Right atrium auricular region (tissue), 2 donors: ENCODE measurements around the gene SUCO. TPM values are rescaled to one million over a fixed set of nuclear protein-coding genes. Genes with fewer than 3 reads are reported as not detected.
"Not testable (repeated sequence)": the region's sequence is repeated elsewhere in the genome, so short reads cannot be mapped to it uniquely, and the experiment has no call there.

Experiments
- DNase-seq: peaks from one replicate; pipeline ENCODE4 v3.0.0-alpha.2; 2019; ENCODE audit warnings: low spot score
- H3K27ac ChIP-seq, 2 donors: fragments of 200-600 bp; sonication (generic); 1 replicate in 1 of 2; 2 replicates in 1 of 2; pipeline ENCODE4 v1.5.1; 2016 to 2019
- H3K27me3 ChIP-seq, 2 donors: fragments of 200-600 bp; sonication (generic); one replicate each; pipeline versions ENCODE4 v1.5.1 to v1.6.0; 2017 to 2019
- H3K36me3 ChIP-seq: fragments of 200-600 bp; sonication (generic); one replicate; pipeline ENCODE4 v1.5.1; 2016
- H3K4me1 ChIP-seq, 2 donors: fragments of 200-600 bp; sonication (generic); one replicate each; pipeline versions ENCODE4 v1.5.1 to v1.6.0; 2017 to 2019
- H3K4me3 ChIP-seq, 2 donors: fragments of 200-600 bp; sonication (generic); 1 replicate in 1 of 2; 2 replicates in 1 of 2; pipeline ENCODE4 v1.5.1; 2017 to 2019; ENCODE audit warnings: mild to moderate bottlenecking in 1 of 2, moderate library complexity in 1 of 2
- H3K9me3 ChIP-seq, 2 donors: fragments of 200-600 bp; sonication (generic); one replicate each; pipeline ENCODE4 v1.5.1; 2019
- total RNA-seq, 2 donors: library from RNA; depleted of rRNA; stranded (reverse); fragments of >200 nt; gene quantifications; one replicate each; pipeline ENCODE4 v1.1.0, GENCODE V29; 2016
- TF ChIP-seq, protein P1 (sequence below), 2 donors: fragments of 200-600 bp; sonication (generic); IDR thresholded peaks; one replicate each; pipeline ENCODE4 v1.5.1; 2019; ENCODE audit warnings: antibody characterized with exemption in 2 of 2

SUCO gene
- total RNA-seq, 2 donors from 2014 or later: 19.1 to 29.1 TPM

DNA sequence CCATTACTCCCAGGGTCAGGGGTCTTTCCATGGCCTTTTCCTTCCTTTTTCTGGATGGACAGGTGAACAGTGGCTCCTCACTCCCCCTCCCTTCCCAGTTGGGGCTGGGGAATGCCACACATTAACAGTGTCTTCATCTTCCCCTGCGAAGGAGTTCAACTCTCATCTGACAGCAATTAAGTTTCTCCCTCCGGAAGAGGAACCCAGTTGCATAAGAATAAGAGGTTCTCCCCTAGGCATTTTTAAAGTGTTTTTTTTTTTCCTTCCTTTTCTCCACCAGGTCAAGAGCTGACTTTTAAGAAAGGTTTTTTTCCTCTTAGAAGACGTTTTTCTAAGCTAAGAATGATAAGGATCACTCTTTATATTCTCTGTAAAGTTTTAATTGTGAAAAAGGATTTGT lies 83.7 kb downstream of the SUCO start:
- Histone ChIP-seq H3K27me3 (no peaks in the 10 kb centered on the region), H3K4me3 (no peak overlapping the region), H3K9me3 (peaks cover 0 to 24% of the 10 kb centered on the region in 2 donors), H3K4me1 (no peaks in the 10 kb centered on the region), H3K36me3 (no peaks in the 10 kb centered on the region), H3K27ac (no peak overlapping the region)
- TF ChIP-seq, protein P1, sequence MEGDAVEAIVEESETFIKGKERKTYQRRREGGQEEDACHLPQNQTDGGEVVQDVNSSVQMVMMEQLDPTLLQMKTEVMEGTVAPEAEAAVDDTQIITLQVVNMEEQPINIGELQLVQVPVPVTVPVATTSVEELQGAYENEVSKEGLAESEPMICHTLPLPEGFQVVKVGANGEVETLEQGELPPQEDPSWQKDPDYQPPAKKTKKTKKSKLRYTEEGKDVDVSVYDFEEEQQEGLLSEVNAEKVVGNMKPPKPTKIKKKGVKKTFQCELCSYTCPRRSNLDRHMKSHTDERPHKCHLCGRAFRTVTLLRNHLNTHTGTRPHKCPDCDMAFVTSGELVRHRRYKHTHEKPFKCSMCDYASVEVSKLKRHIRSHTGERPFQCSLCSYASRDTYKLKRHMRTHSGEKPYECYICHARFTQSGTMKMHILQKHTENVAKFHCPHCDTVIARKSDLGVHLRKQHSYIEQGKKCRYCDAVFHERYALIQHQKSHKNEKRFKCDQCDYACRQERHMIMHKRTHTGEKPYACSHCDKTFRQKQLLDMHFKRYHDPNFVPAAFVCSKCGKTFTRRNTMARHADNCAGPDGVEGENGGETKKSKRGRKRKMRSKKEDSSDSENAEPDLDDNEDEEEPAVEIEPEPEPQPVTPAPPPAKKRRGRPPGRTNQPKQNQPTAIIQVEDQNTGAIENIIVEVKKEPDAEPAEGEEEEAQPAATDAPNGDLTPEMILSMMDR (IDR thresholded peaks at IDR 0.05): no peak
- no peak for DNase-seq

DNA sequence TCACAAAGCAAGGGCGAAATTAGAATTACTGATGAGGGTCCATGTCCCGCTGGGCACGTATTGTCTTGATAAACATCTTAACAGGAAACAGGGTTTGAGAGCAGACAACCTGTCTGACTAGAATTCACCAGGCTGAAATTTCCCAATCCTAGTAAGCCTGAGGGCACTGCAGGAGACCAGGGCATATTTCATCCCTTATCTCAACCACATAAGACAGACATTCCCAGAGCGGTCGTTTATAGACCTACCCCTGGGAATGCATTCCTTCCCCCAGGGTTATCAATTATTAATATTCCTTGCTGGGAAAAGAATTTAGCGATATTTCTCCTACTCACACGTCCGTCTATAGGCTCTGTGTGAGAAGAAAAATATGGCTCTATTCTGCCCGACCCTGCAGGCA lies 87.7 kb downstream of the SUCO start:
- H3K9me3 ChIP-seq: peaks cover 0 to 25% of the 10 kb centered on the region in 2 donors
- not testable (repeated sequence) for H3K4me1 ChIP-seq, H3K4me3 ChIP-seq

DNA sequence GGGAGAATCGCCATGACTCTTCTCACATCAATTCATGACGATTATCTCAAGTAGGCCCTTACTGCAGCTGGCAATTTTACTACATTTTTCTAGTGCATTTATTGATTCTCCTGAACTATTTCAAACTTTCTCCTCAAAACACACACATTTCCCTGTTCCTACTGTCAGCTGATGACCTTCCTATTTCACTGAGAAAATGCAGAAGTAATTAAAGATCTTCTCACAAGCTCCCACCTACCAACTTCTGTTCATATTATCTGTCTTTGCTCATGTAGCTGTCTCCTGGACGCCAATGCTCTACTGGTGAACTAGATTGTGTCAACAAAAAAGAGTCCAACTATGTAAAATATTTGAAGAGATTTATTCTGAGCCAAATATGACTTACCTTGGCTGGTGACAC lies 89.6 kb downstream of the SUCO start:
- peaks cover 0 to 25% of the 10 kb centered on the region in 2 donors for H3K9me3 ChIP-seq
- no peak overlapping the region for H3K27ac ChIP-seq
- TF ChIP-seq, protein P1 (IDR thresholded peaks at IDR 0.05): no peak
- no peaks in the 10 kb centered on the region for H3K27me3 ChIP-seq
- H3K4me1 ChIP-seq: no peaks in the 10 kb centered on the region
- DNase-seq: no peak
- no peaks in the 10 kb centered on the region for H3K36me3 ChIP-seq
- H3K4me3 ChIP-seq: no peak overlapping the region

More for the DNA sequence above, 87.7 kb downstream of the SUCO start:
- H3K27me3 ChIP-seq, H3K27ac ChIP-seq, H3K36me3 ChIP-seq, DNase-seq: not testable (repeated sequence)

DNA sequence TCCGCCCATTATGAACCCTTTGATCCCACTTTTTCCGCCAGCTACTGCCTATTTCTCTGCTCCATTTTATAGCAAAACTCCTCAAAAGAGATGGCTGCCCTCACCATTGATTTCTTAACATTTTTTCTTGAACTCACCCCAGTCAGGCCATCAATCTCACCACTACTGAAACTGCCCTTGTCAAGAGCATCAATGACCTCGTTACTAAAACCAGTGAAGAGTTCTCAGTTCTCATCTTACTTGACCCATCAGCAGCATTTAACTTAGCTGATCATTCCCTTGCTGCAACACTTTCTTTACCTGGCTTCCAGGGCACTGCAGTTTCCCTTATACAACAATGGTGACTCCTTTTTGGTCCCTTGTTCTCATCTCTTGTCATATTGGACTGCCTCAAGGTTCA lies 90.8 kb downstream of the SUCO start:
- H3K36me3 ChIP-seq: no peaks in the 10 kb centered on the region
- peaks cover 0 to 21% of the 10 kb centered on the region in 2 donors for H3K9me3 ChIP-seq
- no peaks in the 10 kb centered on the region for H3K4me1 ChIP-seq
- no peak for DNase-seq
- H3K27ac ChIP-seq: no peak overlapping the region
- no peaks in the 10 kb centered on the region for H3K27me3 ChIP-seq
- H3K4me3 ChIP-seq: no peak overlapping the region
- TF ChIP-seq, protein P1 (IDR thresholded peaks at IDR 0.05): no peak

DNA sequence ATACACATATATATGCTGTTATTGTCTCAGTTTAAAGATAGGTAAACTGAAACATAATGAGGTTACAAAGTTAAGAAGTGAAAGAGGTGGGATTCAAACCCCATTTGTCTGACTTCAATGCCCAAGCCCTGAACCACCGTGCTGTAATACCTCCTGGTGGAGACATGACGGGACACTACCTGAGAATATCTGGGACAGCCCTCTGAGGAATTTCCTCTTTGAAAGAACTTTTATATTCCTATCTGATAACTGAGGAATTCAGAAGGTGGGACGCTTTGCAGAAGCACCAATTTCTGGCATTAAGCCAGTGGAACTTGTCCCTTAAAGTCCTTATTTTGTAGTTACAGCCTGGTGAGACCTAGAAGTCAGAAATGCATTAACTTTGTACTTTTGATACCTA lies 93.9 kb downstream of the SUCO start:
- TF ChIP-seq, protein P1 (IDR thresholded peaks at IDR 0.05): no peak
- peaks cover 0 to under 1% of the 10 kb centered on the region in 2 donors for H3K9me3 ChIP-seq
- no peaks in the 10 kb centered on the region for H3K4me1 ChIP-seq
- no peak for DNase-seq
- no peak overlapping the region for H3K27ac ChIP-seq
- H3K27me3 ChIP-seq: no peaks in the 10 kb centered on the region
- H3K36me3 ChIP-seq: no peaks in the 10 kb centered on the region
- H3K4me3 ChIP-seq: no peak overlapping the region

DNA sequence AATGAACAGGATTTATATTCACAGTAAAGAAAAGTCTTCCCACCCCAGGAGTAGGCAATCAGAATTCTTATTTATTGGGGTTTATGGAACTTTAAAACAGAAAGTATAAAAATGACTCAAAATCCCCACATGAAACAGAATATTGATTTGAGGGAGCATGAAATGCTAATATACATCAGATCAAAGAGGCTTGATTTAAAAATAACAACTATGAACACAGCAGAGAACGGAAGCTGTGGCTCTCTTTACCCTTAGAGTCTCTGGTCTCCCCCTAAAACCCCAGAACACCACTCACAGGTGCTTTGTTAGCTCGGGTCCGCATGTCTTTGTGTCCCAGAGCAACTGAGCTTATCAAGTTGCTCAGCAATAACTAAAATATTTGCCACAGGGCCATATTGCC lies 94.8 kb downstream of the SUCO start:
- peaks cover 0 to 4% of the 10 kb centered on the region in 2 donors for H3K9me3 ChIP-seq
- TF ChIP-seq, protein P1 (IDR thresholded peaks at IDR 0.05): no peak
- no peaks in the 10 kb centered on the region for H3K27me3 ChIP-seq
- no peaks in the 10 kb centered on the region for H3K36me3 ChIP-seq
- DNase-seq: no peak
- no peaks in the 10 kb centered on the region for H3K4me1 ChIP-seq
- H3K4me3 ChIP-seq: no peak overlapping the region
- no peak overlapping the region for H3K27ac ChIP-seq
